ENCODE data around the gene LIAS.

DNA sequence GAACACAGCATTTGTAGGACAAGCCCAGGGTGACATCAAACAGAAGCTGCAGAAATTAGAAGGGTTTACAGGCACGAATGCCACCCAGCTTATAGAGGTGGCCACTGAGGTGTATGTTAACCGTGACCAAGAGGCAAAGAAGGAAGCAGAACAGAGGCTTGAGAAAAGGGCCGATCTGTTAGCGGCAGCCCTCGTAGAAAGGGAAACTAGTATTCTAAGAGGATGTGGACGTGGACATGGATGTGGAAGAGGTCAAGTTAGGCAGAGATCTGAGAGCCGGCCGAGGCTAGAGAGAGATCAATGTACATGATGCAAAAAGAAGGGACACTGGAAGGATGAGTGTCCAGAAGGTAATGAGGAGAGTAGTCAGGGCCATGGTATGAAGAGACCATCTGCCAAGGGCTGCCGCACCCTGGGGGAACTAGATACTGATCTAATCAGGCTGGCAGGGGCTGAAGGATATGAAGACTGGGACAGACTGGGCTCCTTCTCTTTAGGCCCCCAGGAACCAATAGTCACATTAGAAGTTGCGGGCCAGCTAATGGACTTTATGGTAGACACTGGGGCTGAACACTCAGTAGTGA lies 27.5 kb downstream of the LIAS start:
- TF ChIP-seq, protein P1, sequence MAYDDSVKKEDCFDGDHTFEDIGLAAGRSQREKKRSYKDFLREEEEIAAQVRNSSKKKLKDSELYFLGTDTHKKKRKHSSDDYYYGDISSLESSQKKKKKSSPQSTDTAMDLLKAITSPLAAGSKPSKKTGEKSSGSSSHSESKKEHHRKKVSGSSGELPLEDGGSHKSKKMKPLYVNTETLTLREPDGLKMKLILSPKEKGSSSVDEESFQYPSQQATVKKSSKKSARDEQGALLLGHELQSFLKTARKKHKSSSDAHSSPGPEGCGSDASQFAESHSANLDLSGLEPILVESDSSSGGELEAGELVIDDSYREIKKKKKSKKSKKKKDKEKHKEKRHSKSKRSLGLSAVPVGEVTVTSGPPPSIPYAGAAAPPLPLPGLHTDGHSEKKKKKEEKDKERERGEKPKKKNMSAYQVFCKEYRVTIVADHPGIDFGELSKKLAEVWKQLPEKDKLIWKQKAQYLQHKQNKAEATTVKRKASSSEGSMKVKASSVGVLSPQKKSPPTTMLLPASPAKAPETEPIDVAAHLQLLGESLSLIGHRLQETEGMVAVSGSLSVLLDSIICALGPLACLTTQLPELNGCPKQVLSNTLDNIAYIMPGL (CRISPR knock-in tag; IDR thresholded peaks at IDR 0.05), result no peak
- TF ChIP-seq, protein P2, sequence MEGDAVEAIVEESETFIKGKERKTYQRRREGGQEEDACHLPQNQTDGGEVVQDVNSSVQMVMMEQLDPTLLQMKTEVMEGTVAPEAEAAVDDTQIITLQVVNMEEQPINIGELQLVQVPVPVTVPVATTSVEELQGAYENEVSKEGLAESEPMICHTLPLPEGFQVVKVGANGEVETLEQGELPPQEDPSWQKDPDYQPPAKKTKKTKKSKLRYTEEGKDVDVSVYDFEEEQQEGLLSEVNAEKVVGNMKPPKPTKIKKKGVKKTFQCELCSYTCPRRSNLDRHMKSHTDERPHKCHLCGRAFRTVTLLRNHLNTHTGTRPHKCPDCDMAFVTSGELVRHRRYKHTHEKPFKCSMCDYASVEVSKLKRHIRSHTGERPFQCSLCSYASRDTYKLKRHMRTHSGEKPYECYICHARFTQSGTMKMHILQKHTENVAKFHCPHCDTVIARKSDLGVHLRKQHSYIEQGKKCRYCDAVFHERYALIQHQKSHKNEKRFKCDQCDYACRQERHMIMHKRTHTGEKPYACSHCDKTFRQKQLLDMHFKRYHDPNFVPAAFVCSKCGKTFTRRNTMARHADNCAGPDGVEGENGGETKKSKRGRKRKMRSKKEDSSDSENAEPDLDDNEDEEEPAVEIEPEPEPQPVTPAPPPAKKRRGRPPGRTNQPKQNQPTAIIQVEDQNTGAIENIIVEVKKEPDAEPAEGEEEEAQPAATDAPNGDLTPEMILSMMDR (IDR thresholded peaks at IDR 0.05), result no peak
- TF ChIP-seq ZNF121 (CRISPR knock-in tag; IDR thresholded peaks at IDR 0.05) (no peak), CREB1 (CRISPR knock-in tag; IDR thresholded peaks at IDR 0.05) (no peak), TP53 (CRISPR knock-in tag; IDR thresholded peaks at IDR 0.05) (no peak)
- TF ChIP-seq, protein P3, sequence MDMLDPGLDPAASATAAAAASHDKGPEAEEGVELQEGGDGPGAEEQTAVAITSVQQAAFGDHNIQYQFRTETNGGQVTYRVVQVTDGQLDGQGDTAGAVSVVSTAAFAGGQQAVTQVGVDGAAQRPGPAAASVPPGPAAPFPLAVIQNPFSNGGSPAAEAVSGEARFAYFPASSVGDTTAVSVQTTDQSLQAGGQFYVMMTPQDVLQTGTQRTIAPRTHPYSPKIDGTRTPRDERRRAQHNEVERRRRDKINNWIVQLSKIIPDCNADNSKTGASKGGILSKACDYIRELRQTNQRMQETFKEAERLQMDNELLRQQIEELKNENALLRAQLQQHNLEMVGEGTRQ (CRISPR knock-in tag; IDR thresholded peaks at IDR 0.05), result no peak
- TF ChIP-seq, protein P4, sequence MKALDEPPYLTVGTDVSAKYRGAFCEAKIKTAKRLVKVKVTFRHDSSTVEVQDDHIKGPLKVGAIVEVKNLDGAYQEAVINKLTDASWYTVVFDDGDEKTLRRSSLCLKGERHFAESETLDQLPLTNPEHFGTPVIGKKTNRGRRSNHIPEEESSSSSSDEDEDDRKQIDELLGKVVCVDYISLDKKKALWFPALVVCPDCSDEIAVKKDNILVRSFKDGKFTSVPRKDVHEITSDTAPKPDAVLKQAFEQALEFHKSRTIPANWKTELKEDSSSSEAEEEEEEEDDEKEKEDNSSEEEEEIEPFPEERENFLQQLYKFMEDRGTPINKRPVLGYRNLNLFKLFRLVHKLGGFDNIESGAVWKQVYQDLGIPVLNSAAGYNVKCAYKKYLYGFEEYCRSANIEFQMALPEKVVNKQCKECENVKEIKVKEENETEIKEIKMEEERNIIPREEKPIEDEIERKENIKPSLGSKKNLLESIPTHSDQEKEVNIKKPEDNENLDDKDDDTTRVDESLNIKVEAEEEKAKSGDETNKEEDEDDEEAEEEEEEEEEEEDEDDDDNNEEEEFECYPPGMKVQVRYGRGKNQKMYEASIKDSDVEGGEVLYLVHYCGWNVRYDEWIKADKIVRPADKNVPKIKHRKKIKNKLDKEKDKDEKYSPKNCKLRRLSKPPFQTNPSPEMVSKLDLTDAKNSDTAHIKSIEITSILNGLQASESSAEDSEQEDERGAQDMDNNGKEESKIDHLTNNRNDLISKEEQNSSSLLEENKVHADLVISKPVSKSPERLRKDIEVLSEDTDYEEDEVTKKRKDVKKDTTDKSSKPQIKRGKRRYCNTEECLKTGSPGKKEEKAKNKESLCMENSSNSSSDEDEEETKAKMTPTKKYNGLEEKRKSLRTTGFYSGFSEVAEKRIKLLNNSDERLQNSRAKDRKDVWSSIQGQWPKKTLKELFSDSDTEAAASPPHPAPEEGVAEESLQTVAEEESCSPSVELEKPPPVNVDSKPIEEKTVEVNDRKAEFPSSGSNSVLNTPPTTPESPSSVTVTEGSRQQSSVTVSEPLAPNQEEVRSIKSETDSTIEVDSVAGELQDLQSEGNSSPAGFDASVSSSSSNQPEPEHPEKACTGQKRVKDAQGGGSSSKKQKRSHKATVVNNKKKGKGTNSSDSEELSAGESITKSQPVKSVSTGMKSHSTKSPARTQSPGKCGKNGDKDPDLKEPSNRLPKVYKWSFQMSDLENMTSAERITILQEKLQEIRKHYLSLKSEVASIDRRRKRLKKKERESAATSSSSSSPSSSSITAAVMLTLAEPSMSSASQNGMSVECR (CRISPR knock-in tag; IDR thresholded peaks at IDR 0.05; ENCODE audit: borderline replicate concordance), result no peak
- TF ChIP-seq, protein P5, sequence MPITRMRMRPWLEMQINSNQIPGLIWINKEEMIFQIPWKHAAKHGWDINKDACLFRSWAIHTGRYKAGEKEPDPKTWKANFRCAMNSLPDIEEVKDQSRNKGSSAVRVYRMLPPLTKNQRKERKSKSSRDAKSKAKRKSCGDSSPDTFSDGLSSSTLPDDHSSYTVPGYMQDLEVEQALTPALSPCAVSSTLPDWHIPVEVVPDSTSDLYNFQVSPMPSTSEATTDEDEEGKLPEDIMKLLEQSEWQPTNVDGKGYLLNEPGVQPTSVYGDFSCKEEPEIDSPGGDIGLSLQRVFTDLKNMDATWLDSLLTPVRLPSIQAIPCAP (CRISPR knock-in tag; IDR thresholded peaks at IDR 0.05), result no peak
- TF ChIP-seq, protein P6, sequence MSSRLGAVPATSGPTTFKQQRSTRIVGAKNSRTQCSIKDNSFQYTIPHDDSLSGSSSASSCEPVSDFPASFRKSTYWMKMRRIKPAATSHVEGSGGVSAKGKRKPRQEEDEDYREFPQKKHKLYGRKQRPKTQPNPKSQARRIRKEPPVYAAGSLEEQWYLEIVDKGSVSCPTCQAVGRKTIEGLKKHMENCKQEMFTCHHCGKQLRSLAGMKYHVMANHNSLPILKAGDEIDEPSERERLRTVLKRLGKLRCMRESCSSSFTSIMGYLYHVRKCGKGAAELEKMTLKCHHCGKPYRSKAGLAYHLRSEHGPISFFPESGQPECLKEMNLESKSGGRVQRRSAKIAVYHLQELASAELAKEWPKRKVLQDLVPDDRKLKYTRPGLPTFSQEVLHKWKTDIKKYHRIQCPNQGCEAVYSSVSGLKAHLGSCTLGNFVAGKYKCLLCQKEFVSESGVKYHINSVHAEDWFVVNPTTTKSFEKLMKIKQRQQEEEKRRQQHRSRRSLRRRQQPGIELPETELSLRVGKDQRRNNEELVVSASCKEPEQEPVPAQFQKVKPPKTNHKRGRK (CRISPR knock-in tag; IDR thresholded peaks at IDR 0.05; ENCODE audit: borderline replicate concordance), result no peak
- TF ChIP-seq, protein P7, sequence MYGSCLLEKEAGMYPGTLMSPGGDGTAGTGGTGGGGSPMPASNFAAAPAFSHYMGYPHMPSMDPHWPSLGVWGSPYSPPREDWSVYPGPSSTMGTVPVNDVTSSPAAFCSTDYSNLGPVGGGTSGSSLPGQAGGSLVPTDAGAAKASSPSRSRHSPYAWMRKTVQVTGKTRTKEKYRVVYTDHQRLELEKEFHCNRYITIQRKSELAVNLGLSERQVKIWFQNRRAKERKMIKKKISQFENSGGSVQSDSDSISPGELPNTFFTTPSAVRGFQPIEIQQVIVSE (CRISPR knock-in tag; IDR thresholded peaks at IDR 0.05; ENCODE audit: borderline replicate concordance), result no peak
- TF ChIP-seq, protein P8, sequence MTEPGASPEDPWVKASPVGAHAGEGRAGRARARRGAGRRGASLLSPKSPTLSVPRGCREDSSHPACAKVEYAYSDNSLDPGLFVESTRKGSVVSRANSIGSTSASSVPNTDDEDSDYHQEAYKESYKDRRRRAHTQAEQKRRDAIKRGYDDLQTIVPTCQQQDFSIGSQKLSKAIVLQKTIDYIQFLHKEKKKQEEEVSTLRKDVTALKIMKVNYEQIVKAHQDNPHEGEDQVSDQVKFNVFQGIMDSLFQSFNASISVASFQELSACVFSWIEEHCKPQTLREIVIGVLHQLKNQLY (CRISPR knock-in tag; IDR thresholded peaks at IDR 0.05), result no peak
- TF ChIP-seq, protein P9, sequence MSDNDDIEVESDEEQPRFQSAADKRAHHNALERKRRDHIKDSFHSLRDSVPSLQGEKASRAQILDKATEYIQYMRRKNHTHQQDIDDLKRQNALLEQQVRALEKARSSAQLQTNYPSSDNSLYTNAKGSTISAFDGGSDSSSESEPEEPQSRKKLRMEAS (CRISPR knock-in tag; IDR thresholded peaks at IDR 0.05), result no peak
- TF ChIP-seq, protein P10, sequence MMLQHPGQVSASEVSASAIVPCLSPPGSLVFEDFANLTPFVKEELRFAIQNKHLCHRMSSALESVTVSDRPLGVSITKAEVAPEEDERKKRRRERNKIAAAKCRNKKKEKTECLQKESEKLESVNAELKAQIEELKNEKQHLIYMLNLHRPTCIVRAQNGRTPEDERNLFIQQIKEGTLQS (CRISPR knock-in tag; conservative IDR thresholded peaks at IDR 0.05), result no peak
- TF ChIP-seq, protein P11, sequence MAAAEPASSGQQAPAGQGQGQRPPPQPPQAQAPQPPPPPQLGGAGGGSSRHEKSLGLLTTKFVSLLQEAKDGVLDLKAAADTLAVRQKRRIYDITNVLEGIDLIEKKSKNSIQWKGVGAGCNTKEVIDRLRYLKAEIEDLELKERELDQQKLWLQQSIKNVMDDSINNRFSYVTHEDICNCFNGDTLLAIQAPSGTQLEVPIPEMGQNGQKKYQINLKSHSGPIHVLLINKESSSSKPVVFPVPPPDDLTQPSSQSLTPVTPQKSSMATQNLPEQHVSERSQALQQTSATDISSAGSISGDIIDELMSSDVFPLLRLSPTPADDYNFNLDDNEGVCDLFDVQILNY (CRISPR knock-in tag; IDR thresholded peaks at IDR 0.05), result no peak
